PC-3 (cell line): ENCODE data around the gene UBASH3B.

Experiments
- CTCF ChIP-seq: fragments of 300-600 bp; sonication (generic); conservative IDR thresholded peaks from 2 replicates; pipeline ENCODE4 v1.5.1; 2017; ENCODE audit warnings: antibody characterized with exemption, low read depth, mild to moderate bottlenecking, low read length
- EZH2 ChIP-seq: fragments of 300-600 bp; sonication (generic); IDR thresholded peaks from one replicate; pipeline ENCODE4 v1.6.1; 2017; ENCODE audit warnings: antibody characterized with exemption, mild to moderate bottlenecking, low read length; ENCODE audit not compliant: unreplicated experiment

- TF ChIP-seq CTCF (no peak), EZH2 (no peak)
Measured at GRCh38 chr11:122742301-122743018, 86.9 kb downstream of the UBASH3B start.
